K562 (cell line): ENCODE data around the gene ZBTB24. TPM values are rescaled to one million over a fixed set of nuclear protein-coding genes. Genes with fewer than 3 reads are reported as not detected.

Source experiments
- ATAC-seq: fragments of 200-7000 bp; cut with Tn5 transposase; 3 replicates; pipeline ENCODE4 v1.9.1; 2020; ENCODE audit warnings: moderate library complexity
- BruUV-seq: library from RNA; stranded (reverse); fragments of 400-500 nt; replicated peaks from 2 replicates; lab custom pipeline; 2021; lab: Mats Ljungman, UMichigan
- CTCF ChIA-PET: fragments of 300-600 bp; formaldehyde crosslinking; extraction: SDS; loops from one replicate; lab custom pipeline; 2021; ENCODE audit warnings: low intra/inter-chr PET ratio; lab: Yijun Ruan, JAX
- POLR2A ChIA-PET: fragments of 300-600, 350-650 bp; sonication (Branson Sonifier 250); formaldehyde crosslinking; extraction: SDS; loops from one replicate; lab custom pipeline; 2021; ENCODE audit warnings: antibody characterized with exemption, inconsistent platforms; lab: Yijun Ruan, JAX
- DNase-seq, 4 experiments: peaks; one replicate each; pipeline versions ENCODE4 v3.0.0 to v3.0.0-alpha.2; 2011 to 2018; ENCODE audit warnings: low spot score in 3 of 4, mixed read lengths in 3 of 4; ENCODE audit errors: extremely low read depth in 1 of 4
- FAIRE-seq: peaks from 2 replicates; lab custom pipeline; 2011; peaks lifted over from hg19 to GRCh38; lab: Jason Lieb, UNC
- H2AFZ ChIP-seq: 2 replicates; pipeline ENCODE4 v1.6.0; 2011; ENCODE audit warnings: low read depth, low read length, control low read depth, inconsistent platforms
- H3K27ac ChIP-seq: fragments of 200-600 bp; 3 replicates; pipeline ENCODE4 v1.8.0; 2011; ENCODE audit warnings: low read depth, mild to moderate bottlenecking, control low read depth, inconsistent platforms, low read length, moderate library complexity, mixed read lengths; ENCODE audit errors: extremely low read depth
- H3K27me3 ChIP-seq, 2 experiments: fragments of 300-600 bp in 1 of 2; 2 replicates in 1 of 2; 3 replicates in 1 of 2; pipeline versions ENCODE4 v1.6.0 to v1.8.0; 2011; ENCODE audit warnings: inconsistent platforms in 2 of 2, low read length in 2 of 2, mild to moderate bottlenecking in 1 of 2, mixed read lengths in 1 of 2, moderate library complexity in 1 of 2; ENCODE audit not compliant: control insufficient read depth in 2 of 2, insufficient read depth in 2 of 2
- H3K36me3 ChIP-seq: fragments of 300-600 bp; 3 replicates; pipeline ENCODE4 v1.8.0; 2011; ENCODE audit warnings: mild to moderate bottlenecking, low read length, inconsistent platforms; ENCODE audit not compliant: control insufficient read depth, insufficient read depth
- H3K4me1 ChIP-seq, 2 experiments: fragments of 200-600 bp in 1 of 2; replicated peaks in 1 of 2; 2 replicates in 1 of 2; 3 replicates in 1 of 2; pipeline versions ENCODE4 v1.5.1 to v1.8.0; 2011; ENCODE audit warnings: inconsistent platforms in 2 of 2, low read length in 2 of 2, mild to moderate bottlenecking in 1 of 2, mixed read lengths in 1 of 2, moderate library complexity in 1 of 2; ENCODE audit not compliant: control insufficient read depth in 2 of 2, insufficient read depth in 2 of 2
- H3K4me2 ChIP-seq: 2 replicates; pipeline ENCODE4 v1.6.1; 2011; ENCODE audit warnings: low read length, control low read depth, inconsistent platforms, mixed read lengths; ENCODE audit not compliant: insufficient read depth
- H3K4me3 ChIP-seq: fragments of 200-600 bp; sonication (generic), shearing (Covaris generic); 2 replicates; pipeline ENCODE4 v1.5.1; 2016; ENCODE audit warnings: control low read depth, inconsistent platforms
- H3K79me2 ChIP-seq: fragments of 200-600 bp; 3 replicates; pipeline ENCODE4 v1.8.0; 2011; ENCODE audit warnings: low read length, inconsistent platforms; ENCODE audit not compliant: control insufficient read depth, insufficient read depth
- H3K9ac ChIP-seq, 2 experiments: 2 replicates each; pipeline versions ENCODE4 v1.6.0 to v1.6.1; 2011; ENCODE audit warnings: low read depth in 2 of 2, low read length in 2 of 2, control low read depth in 1 of 2, inconsistent platforms in 1 of 2, mild to moderate bottlenecking in 1 of 2, mixed read lengths in 1 of 2; ENCODE audit not compliant: insufficient read depth in 1 of 2
- H3K9me1 ChIP-seq: one replicate; pipeline ENCODE4 v1.6.0; 2011; ENCODE audit warnings: inconsistent platforms, mild to moderate bottlenecking, low read length, moderate library complexity; ENCODE audit not compliant: control insufficient read depth, insufficient read depth
- H3K9me3 ChIP-seq: replicated peaks from 2 replicates; pipeline ENCODE4 v1.5.1; 2011; ENCODE audit warnings: low read depth, low read length, inconsistent platforms; ENCODE audit not compliant: control insufficient read depth, insufficient read depth
- H4K20me1 ChIP-seq: replicated peaks from 2 replicates; pipeline ENCODE4 v1.6.1; 2011; ENCODE audit warnings: low read length, inconsistent platforms, mixed read lengths; ENCODE audit not compliant: control insufficient read depth, insufficient read depth
- CAMTA2 ChIP-seq: fragments of 250-450 bp; sonication (Bioruptor Pico); conservative IDR thresholded peaks from 2 replicates; pipeline ENCODE4 v1.5.1; 2022
- CTBP1 ChIP-seq: fragments of 450-650 bp; IDR thresholded peaks from 2 replicates; pipeline ENCODE4 v1.6.1; 2016; ENCODE audit warnings: borderline replicate concordance
- FOSL1 ChIP-seq: fragments of 200-800 bp; sonication (Bioruptor generic); conservative IDR thresholded peaks from 2 replicates; pipeline ENCODE4 v1.6.1; 2016; ENCODE audit warnings: missing genetic modification characterization, missing compliant biosample characterization
- HEY1 ChIP-seq: fragments of 250-450 bp; sonication (Bioruptor Pico); IDR thresholded peaks from 2 replicates; pipeline ENCODE4 v1.5.0; 2020; ENCODE audit warnings: mild to moderate bottlenecking, moderate library complexity, borderline replicate concordance
- NR4A1 ChIP-seq, 2 experiments: fragments of 250-450 bp in 1 of 2; fragments of 450-650 bp in 1 of 2; sonication (Bioruptor Pico) in 1 of 2; IDR thresholded peaks; 2 replicates each; pipeline versions ENCODE4 v1.4.0 to v1.6.1; 2016 to 2020; ENCODE audit warnings: mild to moderate bottlenecking in 2 of 2, missing compliant biosample characterization in 1 of 2, missing genetic modification characterization in 1 of 2, moderate library complexity in 1 of 2
- POLR3A ChIP-seq: IDR thresholded peaks from 2 replicates; pipeline ENCODE4 v1.6.1; 2011; ENCODE audit warnings: borderline replicate concordance, mild to moderate bottlenecking, moderate library complexity; ENCODE audit not compliant: insufficient read length, insufficient read depth; ENCODE audit errors: extremely low read depth
- SLC30A9 ChIP-seq: fragments of 250-450 bp; sonication (Bioruptor Pico); IDR thresholded peaks from 2 replicates; pipeline ENCODE4 v1.8.0; 2022; ENCODE audit warnings: mild to moderate bottlenecking, moderate library complexity
- WGBS: fragments of 100-300 bp; shearing (Covaris generic); methylation state at CpG from one replicate; pipeline ENCODE4 v1.1.6; 2016; ENCODE audit warnings: low coverage, mixed read lengths; ENCODE audit not compliant: insufficient coverage; ENCODE audit errors: missing lambda C conversion rate; 5-methylcytosine and 5-hydroxymethylcytosine counted together
- in situ Hi-C: fragments of 300-500 bp; cut with MboI; formaldehyde crosslinking; loops from 4 replicates; pipeline ENCODE4 v1.15.0; 2018; ENCODE audit warnings: inconsistent platforms, mixed read lengths
- intact Hi-C: fragments of 100-400 bp; cut with micrococcal nuclease; formaldehyde crosslinking; loops from 2 replicates; pipeline ENCODE4 v1.14.2; 2022
- polyA plus RNA-seq, 8 experiments: library from polyadenylated mRNA; depleted of rRNA in 4 of 8; stranded (reverse) in 5 of 8; unstranded in 3 of 8; fragments of >200 nt; fragmentation: Nextera tagmentation in 2 of 8; fragmentation: Illumina TruSeq in 1 of 8; extraction: Ambion mirVana in 2 of 8; extraction: Trizol in 1 of 8; gene quantifications; 2 replicates each; pipeline versions ENCODE4 v1.2.1 to v1.2.3, GENCODE V29; 2011 to 2014; ENCODE audit warnings: inconsistent platforms in 1 of 8, missing spikeins in 1 of 8
- total RNA-seq, 7 experiments: library from RNA; depleted of rRNA in 6 of 7; stranded (reverse); fragments of >200 nt in 6 of 7; fragmentation: Illumina TruSeq in 2 of 7; extraction: Trizol in 2 of 7; gene quantifications; 2 replicates each; pipeline versions ENCODE4 v1.2.1 to v1.2.3, GENCODE V29; 2011 to 2021; ENCODE audit warnings: low replicate concordance in 1 of 7
- TF ChIP-seq, protein P1 (sequence below): IDR thresholded peaks from 2 replicates; pipeline ENCODE4 v1.6.1; 2011; ENCODE audit not compliant: insufficient read length; ENCODE audit errors: extremely low read depth

The ZBTB24 gene
- total and polyA plus RNA-seq, 9 of the 15 experiments (the other 6 are each of a cell fraction or from before 2014, with no cell fraction given) = 2.0 to 16.7 (median 8.3) TPM

DNA sequence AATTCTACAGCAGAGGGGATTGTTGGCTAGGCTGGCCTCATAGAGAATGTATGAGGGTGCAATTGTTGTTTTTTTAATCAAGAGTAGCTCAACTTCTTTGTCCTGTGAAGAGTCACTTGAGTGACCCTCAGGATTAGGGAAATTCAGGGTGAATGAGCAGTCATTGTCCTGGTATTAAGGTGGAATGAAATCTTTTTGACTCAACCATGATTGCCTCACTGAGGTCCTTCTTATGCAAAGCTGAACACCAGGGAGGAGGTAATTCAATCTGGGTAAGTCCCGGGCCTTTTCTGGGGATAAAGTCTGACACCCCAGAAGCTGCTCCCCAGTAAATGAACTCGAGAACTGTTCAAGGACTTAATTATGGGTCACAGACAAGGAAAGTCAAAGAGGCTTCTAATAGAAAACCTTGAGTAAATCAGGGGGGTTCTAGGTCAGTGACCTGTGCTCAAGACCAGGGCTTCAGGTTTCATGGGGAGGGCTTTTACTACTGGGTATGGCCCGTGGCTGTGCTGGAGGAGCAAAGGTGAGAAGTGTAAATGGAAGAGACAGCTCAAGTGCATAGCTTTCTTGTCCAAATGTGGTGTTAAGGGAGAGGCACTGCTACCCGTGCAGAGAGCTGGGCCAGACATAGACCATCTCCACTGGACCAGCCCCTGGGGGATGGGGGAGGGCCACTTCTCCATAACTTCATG is 25.3 kb upstream of the ZBTB24 start:
- in situ Hi-C loops (no loop called here), intact Hi-C loops (no loop called here)
- ATAC-seq = no peak
- H4K20me1 ChIP-seq = no peaks in the 10 kb centered on the region
- WGBS = 0% methylated on average over 4 of the region's 4 CpGs
- H3K27me3 ChIP-seq = peaks cover 5 to 12% of the 10 kb centered on the region in 2 experiments; a peak in 3 of 5 replicates
- H3K4me1 ChIP-seq = no peaks in the 10 kb centered on the region
- H3K9me3 ChIP-seq = no peaks in the 10 kb centered on the region
- DNase-seq = no peak
- no peak overlapping the region for H3K4me2 ChIP-seq
- H3K9me1 ChIP-seq = no peaks in the 10 kb centered on the region
- TF ChIP-seq CTBP1 (no peak), NR4A1 (CRISPR knock-in tag; IDR thresholded peaks at IDR 0.05) (no peak), NR4A1 (tag; IDR thresholded peaks at IDR 0.05) (no peak), CAMTA2 (CRISPR knock-in tag) (no peak), SLC30A9 (no peak), POLR3A (no peak), HEY1 (CRISPR knock-in tag) (no peak), FOSL1 (tag) (no peak)
- TF ChIP-seq, protein P1, sequence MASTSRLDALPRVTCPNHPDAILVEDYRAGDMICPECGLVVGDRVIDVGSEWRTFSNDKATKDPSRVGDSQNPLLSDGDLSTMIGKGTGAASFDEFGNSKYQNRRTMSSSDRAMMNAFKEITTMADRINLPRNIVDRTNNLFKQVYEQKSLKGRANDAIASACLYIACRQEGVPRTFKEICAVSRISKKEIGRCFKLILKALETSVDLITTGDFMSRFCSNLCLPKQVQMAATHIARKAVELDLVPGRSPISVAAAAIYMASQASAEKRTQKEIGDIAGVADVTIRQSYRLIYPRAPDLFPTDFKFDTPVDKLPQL = no peak
- POLR2A ChIA-PET = interaction anchor here (0.7 to 1.6 kb wide), 5 partner anchors 11 to 529 kb away, joined by 3 to 5 read pairs (median 4); no protein-coding TSS in a partner anchor
- no peaks in the 10 kb centered on the region for H3K36me3 ChIP-seq
- CTCF ChIA-PET = no interaction called here
- no peak overlapping the region for H3K9ac ChIP-seq
- H3K4me3 ChIP-seq = no peak overlapping the region
- no TSS peak for BruUV-seq
- H3K27ac ChIP-seq = no peak overlapping the region
- H2AFZ ChIP-seq = no peak overlapping the region
- FAIRE-seq = no peak
- H3K79me2 ChIP-seq = no peaks in the 10 kb centered on the region
